Urothelium cell line (cell line): ENCODE data around the gene ANKRD37.

Experiments
- DNase-seq: peaks from one replicate; pipeline ENCODE4 v3.0.0; 2011; ENCODE audit warnings: low spot score, mixed read lengths
- FAIRE-seq: peaks from 2 replicates; lab custom pipeline; 2011; peaks lifted over from hg19 to GRCh38; lab: Jason Lieb, UNC

ANKRD37 gene

DNA sequence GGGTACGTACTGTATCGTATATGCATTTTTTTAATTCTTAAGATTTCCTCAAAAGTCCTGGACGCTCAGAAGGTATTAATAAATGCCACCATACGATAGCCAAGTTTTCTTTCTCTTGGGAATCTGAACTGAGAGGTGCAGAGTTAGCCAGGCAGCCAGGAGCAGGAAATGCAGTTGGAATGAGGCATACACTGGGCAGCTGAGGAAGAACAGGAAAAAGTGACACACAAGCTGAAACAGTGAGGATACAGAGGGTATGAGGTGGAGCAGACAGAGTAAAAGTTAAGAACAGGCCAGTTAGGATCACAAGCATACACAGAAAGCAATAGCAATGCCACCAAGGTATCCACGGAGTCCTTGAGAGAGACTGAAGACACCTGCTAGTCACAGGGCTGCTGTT is 15.8 kb downstream of the ANKRD37 start:
- no peak for DNase-seq
- no peak for FAIRE-seq

DNA sequence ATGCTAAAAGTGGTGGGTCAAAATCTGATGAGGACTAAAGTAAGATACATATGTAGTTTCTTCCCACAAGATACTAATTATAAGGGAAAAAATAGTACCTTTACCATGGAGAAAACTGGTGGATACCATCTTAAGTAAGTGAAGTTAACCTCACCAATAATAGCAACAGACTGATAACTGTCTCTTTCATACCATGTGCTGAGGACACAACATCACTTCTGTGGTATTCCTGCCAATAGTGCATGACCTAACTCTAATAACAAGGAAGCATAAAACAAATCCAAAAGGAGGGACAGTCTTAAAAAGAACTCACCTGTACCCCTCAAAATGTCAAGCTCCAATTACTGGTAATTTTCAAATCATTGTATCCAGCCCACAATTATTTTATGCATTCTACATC is 20.3 kb downstream of the ANKRD37 start:
- no peak for FAIRE-seq
- no peak for DNase-seq

DNA sequence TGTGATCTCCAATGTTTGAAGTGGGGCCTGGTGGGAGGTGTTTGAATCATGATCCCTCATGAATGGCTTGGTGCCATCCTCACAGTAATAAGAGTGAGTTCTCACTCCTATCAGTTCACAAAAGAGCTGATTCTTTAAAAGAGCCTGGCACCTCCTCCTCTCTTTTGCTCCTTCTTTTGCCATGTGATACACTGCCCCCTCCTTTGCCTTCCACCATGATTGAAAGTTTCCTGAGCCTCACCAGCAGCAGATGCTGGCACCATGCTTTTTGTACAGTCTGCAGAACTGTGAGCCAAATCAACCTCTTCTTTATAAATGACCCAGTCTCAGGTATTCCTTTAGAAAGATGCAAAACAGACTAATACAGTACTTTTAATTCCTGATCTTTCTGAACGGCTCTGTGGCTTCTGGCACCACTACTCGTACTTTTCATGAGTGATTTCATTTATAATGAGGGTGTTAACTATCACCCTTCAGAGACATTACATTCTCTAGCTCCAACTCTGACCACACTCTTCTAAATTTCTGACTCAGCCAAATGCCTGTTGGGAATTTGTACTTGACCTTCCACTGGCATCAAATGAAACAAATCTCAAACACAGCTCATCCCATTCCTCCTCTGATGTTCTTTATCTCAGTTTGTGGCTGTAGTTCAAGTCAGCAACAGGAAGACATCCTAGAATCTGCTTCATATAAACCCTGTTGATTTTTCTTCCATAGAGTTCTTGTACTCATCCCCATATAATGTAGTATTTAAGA is 24.9 kb downstream of the ANKRD37 start:
- no peak for FAIRE-seq
- DNase-seq: no peak

- FAIRE-seq: no peak
- no peak for DNase-seq
These were observed 28.4 kb downstream of the ANKRD37 start for GRCh38 chr4:185424905-185425646.

- FAIRE-seq: peak; percentile 85
These were observed 29.2 kb downstream of the ANKRD37 start, which contains the start of gene UFSP2 for GRCh38 chr4:185425647-185426352. Gene UFSP2, minus strand, starts transcription at chr4:185425964. Its CDS starts 96 bp downstream, at chr4:185425868.

DNA sequence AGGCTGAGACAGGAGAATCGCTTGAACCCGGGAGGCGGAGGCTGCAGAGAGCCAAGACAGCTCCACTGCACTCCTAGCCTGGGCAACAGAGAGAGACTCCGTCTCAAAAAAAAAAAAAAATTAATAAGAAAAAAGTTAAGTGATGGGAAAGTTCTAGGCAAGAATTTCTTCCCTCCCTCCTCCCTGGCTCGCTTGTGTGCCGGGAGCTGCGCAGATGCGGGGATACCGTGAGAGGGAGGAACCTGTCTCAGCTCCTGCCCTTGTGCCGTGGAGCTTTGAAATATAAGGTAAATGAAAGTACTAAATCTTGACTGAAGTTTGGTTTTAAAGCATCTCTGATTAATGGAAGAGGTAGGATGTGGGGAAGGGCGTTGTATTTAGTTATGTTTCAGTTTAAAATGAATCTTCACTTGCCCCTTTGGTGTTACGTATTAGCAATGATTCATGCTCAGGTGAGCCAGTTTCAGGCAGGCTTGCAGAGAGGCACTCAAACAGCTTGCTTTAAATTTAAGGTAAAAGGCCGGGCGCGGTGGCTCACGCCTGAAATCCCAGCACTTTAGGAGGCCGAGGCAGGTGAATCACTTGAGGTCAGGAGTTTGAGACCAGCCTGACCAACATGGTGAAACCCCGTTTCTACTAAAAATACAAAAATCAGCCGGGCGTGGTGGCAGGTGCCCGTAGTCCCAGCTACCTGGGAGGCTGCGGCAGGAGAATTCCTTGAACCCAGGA is 30.5 kb downstream of the ANKRD37 start:
- FAIRE-seq: no peak

More at GRCh38 chr4:185425647-185426352, 29.2 kb downstream of the ANKRD37 start, which contains the start of gene UFSP2:
- peak; percentile 91 for DNase-seq

GRCh38 chr4:185429660-185430059 is 33.0 kb downstream of the ANKRD37 start:
- DNase-seq: no peak
- FAIRE-seq: no peak

More for the DNA sequence above, 30.5 kb downstream of the ANKRD37 start:
- peak; percentile 1 for DNase-seq

GRCh38 chr4:185435466-185435865 is 38.8 kb downstream of the ANKRD37 start:
- FAIRE-seq (no peak), DNase-seq (no peak)

DNA sequence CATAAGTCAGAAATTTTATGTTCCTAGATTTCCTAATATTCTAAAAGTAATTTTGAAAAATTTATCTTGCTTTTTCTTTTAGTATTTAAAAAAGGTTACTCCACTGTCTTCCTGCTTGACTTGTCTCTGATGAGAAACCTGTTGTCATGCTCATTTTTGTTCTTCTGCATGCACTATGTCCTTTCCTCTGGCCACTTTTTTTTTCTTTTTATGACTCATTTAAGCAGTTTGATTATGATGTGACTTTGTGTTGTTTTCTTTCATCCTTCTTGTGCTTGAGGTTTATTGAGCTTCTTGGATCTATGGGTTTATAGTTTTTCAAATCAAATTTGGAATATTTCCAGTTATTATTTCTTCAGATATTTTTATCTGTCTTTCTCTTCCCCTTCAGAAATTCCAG is 41.2 kb downstream of the ANKRD37 start:
- no peak for DNase-seq
- FAIRE-seq: no peak

GRCh38 chr4:185441479-185441878 is 44.8 kb downstream of the ANKRD37 start:
- DNase-seq (no peak), FAIRE-seq (no peak)

DNA sequence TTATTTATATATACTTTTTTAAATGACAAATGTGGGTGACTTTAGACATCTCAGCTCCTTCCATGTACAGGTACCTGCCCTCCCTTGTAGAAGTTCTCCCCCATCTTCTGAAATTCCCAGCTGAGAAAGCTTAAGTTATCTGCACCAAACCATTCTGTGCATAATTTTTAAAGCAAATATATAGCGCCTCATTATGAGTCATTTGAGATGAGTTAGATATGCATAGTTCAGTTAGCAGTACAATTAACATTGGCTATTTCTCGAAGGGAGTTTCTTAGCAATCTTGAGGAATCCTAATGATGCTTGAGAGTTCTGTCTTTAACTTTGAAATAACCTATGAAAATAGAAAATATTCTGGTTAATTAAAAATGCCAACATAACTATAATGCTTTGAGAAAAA is 48.6 kb downstream of the ANKRD37 start:
- DNase-seq (no peak), FAIRE-seq (no peak)
